Measurements from ENCODE around the gene AGPAT1. TPM values are rescaled to one million over a fixed set of nuclear protein-coding genes. Genes with fewer than 3 reads are reported as not detected.
A peak's percentile ranks its signal among the peaks of the same experiment; 100 is the strongest.

Gene AGPAT1
- polyA plus RNA-seq, 2 of the 4 experiments (the other 2 are of a cell fraction), result 29.4 to 40.6 TPM

DNA sequence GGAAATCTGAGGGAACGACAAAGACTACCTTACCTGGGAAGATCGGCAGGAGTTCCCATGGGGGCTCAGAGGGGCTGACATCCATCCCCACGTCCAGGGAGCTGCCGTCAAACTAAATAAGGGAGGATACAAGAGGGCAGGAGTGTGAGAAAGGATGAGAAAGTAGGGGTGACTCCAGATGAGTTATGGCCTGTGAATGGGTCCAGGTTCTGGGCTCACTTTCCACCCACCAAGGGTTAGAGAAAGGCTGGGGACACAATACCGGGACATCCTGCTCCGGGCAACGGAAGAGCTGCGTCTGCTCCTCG, 48.5 kb downstream of the AGPAT1 start (continued):
- TF ChIP-seq MAFK (IDR thresholded peaks at IDR 0.05; ENCODE audit: partially characterized antibody), result no peak
- TF ChIP-seq, protein P1, sequence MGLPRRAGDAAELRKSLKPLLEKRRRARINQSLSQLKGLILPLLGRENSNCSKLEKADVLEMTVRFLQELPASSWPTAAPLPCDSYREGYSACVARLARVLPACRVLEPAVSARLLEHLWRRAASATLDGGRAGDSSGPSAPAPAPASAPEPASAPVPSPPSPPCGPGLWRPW (IDR thresholded peaks at IDR 0.05), result no peak
- no peak for TF ChIP-seq NFE2L2 (conservative IDR thresholded peaks at IDR 0.05; ENCODE audit: low read length)

GRCh38 chr6:32126880-32127279, 49.0 kb downstream of the AGPAT1 start:
- no peak for DNase-seq (ENCODE audit: low read depth in 1 of 2, low spot score in 1 of 2)
- WGBS (ENCODE audit: missing lambda C conversion rate), result 55% methylated on average over 8 of the region's 8 CpGs
- Histone ChIP-seq H3K4me2 (peak overlapping the region; percentile 77), H3K4me3 (peak overlapping the region; percentile 95; the same call in 1 of the 3 replicates), H3K27ac (no peak overlapping the region), H3K9me3 (no peaks in the 10 kb centered on the region), H3K4me1 (peaks cover 16% of the 10 kb centered on the region)
- FAIRE-seq, result no peak
- ChIA-PET CTCF (interaction anchor here (0.6 to 4.8 kb wide), 5 partner anchors 7 to 276 kb away, joined by 3 to 37 read pairs (median 9); partner anchors contain the start of gene PPT2), POLR2A (no interaction called here)
- ATAC-seq, result no peak
- TF ChIP-seq CEBPB (IDR thresholded peaks at IDR 0.05), result no peak
- TF ChIP-seq PBX3 (IDR thresholded peaks at IDR 0.05), result no peak
- no peak for TF ChIP-seq RAD21 (conservative IDR thresholded peaks at IDR 0.05 in 1 of 2, IDR thresholded peaks at IDR 0.05 in 1 of 2)
- no peak for TF ChIP-seq SREBF2 (IDR thresholded peaks at IDR 0.05)
- no peak for TF ChIP-seq ZC3H11A (IDR thresholded peaks at IDR 0.05)

DNA sequence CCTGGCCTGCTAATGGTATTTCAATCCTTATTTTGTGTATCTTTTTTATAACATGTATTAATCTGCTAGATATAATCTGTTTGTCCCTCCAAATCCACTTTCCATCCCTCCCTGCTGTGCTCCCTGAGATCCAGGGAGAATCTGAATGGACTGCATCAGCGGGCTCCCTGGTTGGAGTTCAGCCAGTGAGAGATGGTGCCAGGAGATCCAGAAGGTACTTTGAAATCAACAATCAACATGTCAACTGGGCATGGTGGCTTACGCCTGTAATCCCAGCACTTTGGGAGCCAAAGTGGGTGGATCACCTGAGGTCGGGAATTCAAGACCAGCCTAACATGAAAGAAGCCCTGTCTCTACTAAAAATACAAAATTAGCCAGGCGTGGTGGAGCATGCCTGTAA, 52.2 kb downstream of the AGPAT1 start:
- TF ChIP-seq EHMT2 (IDR thresholded peaks at IDR 0.05; ENCODE audit: low read depth) (no peak), NPAS2 (CRISPR knock-in tag; IDR thresholded peaks at IDR 0.05; ENCODE audit: borderline replicate concordance) (no peak), RFX5 (IDR thresholded peaks at IDR 0.05) (no peak), CEBPB (IDR thresholded peaks at IDR 0.05) (no peak), SREBF2 (IDR thresholded peaks at IDR 0.05) (no peak), HDAC2 (IDR thresholded peaks at IDR 0.05) (no peak), NFE2L2 (conservative IDR thresholded peaks at IDR 0.05; ENCODE audit: low read length) (no peak), TP53 (CRISPR knock-in tag; IDR thresholded peaks at IDR 0.05) (no peak), MAFK (IDR thresholded peaks at IDR 0.05; ENCODE audit: partially characterized antibody) (no peak), ZSCAN20 (CRISPR knock-in tag; IDR thresholded peaks at IDR 0.05) (no peak)
- CTCF ChIA-PET, result interaction anchor here (0.5 to 0.7 kb wide), 2 partner anchors 24 to 76 kb away, joined by 3 read pairs; no protein-coding TSS in a partner anchor
- H3K4me1 ChIP-seq, result peaks cover 12% of the 10 kb centered on the region
- FAIRE-seq, result no peak
- H3K4me3 ChIP-seq, result no peak overlapping the region
- DNase-seq (ENCODE audit: low read depth in 1 of 2, low spot score in 1 of 2), result no peak
- no peaks in the 10 kb centered on the region for H3K9me3 ChIP-seq
- POLR2A ChIA-PET, result no interaction called here
- no peak for ATAC-seq
- WGBS (ENCODE audit: missing lambda C conversion rate), result 87% methylated on average over 4 of the region's 4 CpGs
- H3K4me2 ChIP-seq, result no peak overlapping the region
- H3K27ac ChIP-seq, result no peak overlapping the region

- CTCF ChIA-PET, result interaction anchor here (1.1 to 3.2 kb wide), 2 partner anchors 9 to 34 kb away, joined by 6 to 37 read pairs; partner anchors contain the start of genes ATF6B and FKBPL
- TF ChIP-seq ELK1 (IDR thresholded peaks at IDR 0.05; ENCODE audit: low read depth, low read length), result no peak
- Histone ChIP-seq H3K4me2 (no peak overlapping the region), H3K27ac (no peak overlapping the region), H3K4me3 (no peak overlapping the region), H3K9me3 (no peaks in the 10 kb centered on the region), H3K4me1 (0 out of 3 replicates have a peak, but pooled peaks cover 4% of the 10 kb centered on the region)
- POLR2A ChIA-PET, result no interaction called here
- no peak for FAIRE-seq
- WGBS (ENCODE audit: missing lambda C conversion rate), result 94% methylated on average over 9 of the region's 12 CpGs
- DNase-seq (ENCODE audit: low read depth in 1 of 2, low spot score in 1 of 2), result no peak
- ATAC-seq, result no peak
Observed at GRCh38 chr6:32120573-32121059, 55.3 kb downstream of the AGPAT1 start.
